SH-SY5Y (cell line): Measurements from ENCODE around the gene LYSMD4.

Source experiments
- GATA2 ChIP-seq: IDR thresholded peaks from 2 replicates; pipeline ENCODE4 v1.6.1; 2011; ENCODE audit warnings: mild to moderate bottlenecking, low read depth, low read length
- GATA3 ChIP-seq: IDR thresholded peaks from 2 replicates; pipeline ENCODE4 v1.6.1; 2011; ENCODE audit warnings: low read depth, mild to moderate bottlenecking, low read length, moderate library complexity

- TF ChIP-seq GATA3 = no peak
- TF ChIP-seq GATA2 = no peak
These were observed 46.9 kb downstream of the LYSMD4 start for GRCh38 chr15:99686290-99686689.
